GM23338 (cell line): Measurements from ENCODE around the gene MPO. TPM values are rescaled to one million over a fixed set of nuclear protein-coding genes. Genes with fewer than 3 reads are reported as not detected.

Experiments used
- ATAC-seq: fragments of 200-7000 bp; cut with Tn5 transposase; 3 replicates; pipeline ENCODE4 v1.9.1; 2020
- DNase-seq: peaks from one replicate; pipeline ENCODE4 v3.0.0-alpha.2; 2015; ENCODE audit warnings: low spot score
- H2AFZ ChIP-seq: fragments of 200-600 bp; sonication (generic); 2 replicates; pipeline ENCODE4 v1.8.0; 2016; ENCODE audit warnings: antibody characterized with exemption, mild to moderate bottlenecking, moderate library complexity
- H3F3A ChIP-seq: fragments of 200-600 bp; sonication (generic); replicated peaks from 2 replicates; pipeline ENCODE4 v1.8.0; 2017; ENCODE audit warnings: antibody characterized with exemption, mixed run types, low read depth
- H3K27ac ChIP-seq: fragments of 200-600 bp; sonication (generic); 2 replicates; pipeline ENCODE4 v1.6.1; 2016; ENCODE audit warnings: low read depth
- H3K27me3 ChIP-seq: fragments of 200-600 bp; sonication (generic); 2 replicates; pipeline ENCODE4 v1.8.0; 2016; ENCODE audit warnings: mild to moderate bottlenecking, mixed run types, moderate library complexity; ENCODE audit not compliant: insufficient read depth
- H3K36me3 ChIP-seq: fragments of 200-600 bp; sonication (generic); 2 replicates; pipeline ENCODE4 v1.8.0; 2016; ENCODE audit warnings: mild to moderate bottlenecking; ENCODE audit not compliant: insufficient read depth
- H3K4me1 ChIP-seq: fragments of 200-600 bp; sonication (generic); 2 replicates; pipeline ENCODE4 v1.8.0; 2016; ENCODE audit warnings: mild to moderate bottlenecking, moderate library complexity; ENCODE audit not compliant: insufficient read depth
- H3K4me2 ChIP-seq: fragments of 200-600 bp; sonication (generic); 2 replicates; pipeline ENCODE4 v1.7.1; 2017; ENCODE audit warnings: mixed run types
- H3K4me3 ChIP-seq: fragments of 200-600 bp; sonication (generic); 2 replicates; pipeline ENCODE4 v1.6.1; 2016; ENCODE audit warnings: mixed run types
- H3K79me2 ChIP-seq: fragments of 200-600 bp; sonication (generic); replicated peaks from 2 replicates; pipeline ENCODE4 v1.8.0; 2017; ENCODE audit warnings: mild to moderate bottlenecking; ENCODE audit not compliant: insufficient read depth
- H3K9me2 ChIP-seq: fragments of 200-600 bp; sonication (generic); 2 replicates; pipeline ENCODE4 v1.8.0; 2017; ENCODE audit not compliant: insufficient read depth
- H4K20me1 ChIP-seq: fragments of 200-600 bp; sonication (generic); replicated peaks from 2 replicates; pipeline ENCODE4 v1.8.0; 2017; ENCODE audit warnings: mild to moderate bottlenecking; ENCODE audit not compliant: insufficient read depth
- H3K27ac Mint-ChIP-seq: 2 replicates; pipeline ENCODE4 v1.8.0; 2020; ENCODE audit warnings: inconsistent platforms, mild to moderate bottlenecking, moderate library complexity, mixed read lengths
- H3K27me3 Mint-ChIP-seq: 3 replicates; pipeline ENCODE4 v1.8.0; 2022; ENCODE audit warnings: low read depth, mild to moderate bottlenecking, moderate library complexity, mixed read lengths, inconsistent platforms; ENCODE audit not compliant: insufficient read depth, poor library complexity
- H3K36me3 Mint-ChIP-seq: 3 replicates; pipeline ENCODE4 v1.8.0; 2021; ENCODE audit warnings: low read depth, mild to moderate bottlenecking, inconsistent platforms, moderate library complexity, mixed read lengths
- H3K4me1 Mint-ChIP-seq: 3 replicates; pipeline ENCODE4 v1.8.0; 2020; ENCODE audit warnings: mild to moderate bottlenecking, inconsistent platforms, mixed read lengths
- H3K4me3 Mint-ChIP-seq: 3 replicates; pipeline ENCODE4 v1.8.0; 2021; ENCODE audit warnings: moderate library complexity, mild to moderate bottlenecking, inconsistent platforms, mixed read lengths
- H3K9me3 Mint-ChIP-seq: 3 replicates; pipeline ENCODE4 v1.8.0; 2020; ENCODE audit warnings: moderate library complexity, mild to moderate bottlenecking, inconsistent platforms, mixed read lengths
- CREB1 ChIP-seq: fragments of 250-450 bp; sonication (Bioruptor Pico); IDR thresholded peaks from 2 replicates; pipeline ENCODE4 v1.5.0; 2020; ENCODE audit warnings: low read depth, mild to moderate bottlenecking, moderate library complexity
- EZH2 ChIP-seq: fragments of 200-600 bp; sonication (generic); IDR thresholded peaks from one replicate; pipeline ENCODE4 v1.8.0; 2017; ENCODE audit warnings: antibody characterized with exemption, mild to moderate bottlenecking, low read depth; ENCODE audit not compliant: unreplicated experiment
- EZH2phosphoT487 ChIP-seq: fragments of 200-600 bp; sonication (generic); IDR thresholded peaks from one replicate; pipeline ENCODE4 v1.8.1; 2018; ENCODE audit warnings: antibody characterized with exemption; ENCODE audit not compliant: unreplicated experiment
- JUNB ChIP-seq: IDR thresholded peaks from one replicate; pipeline ENCODE4 v1.6.1; 2016; ENCODE audit warnings: antibody characterized with exemption; ENCODE audit not compliant: unreplicated experiment
- NANOG ChIP-seq: IDR thresholded peaks from 2 replicates; pipeline ENCODE4 v1.6.1; 2016; ENCODE audit warnings: antibody characterized with exemption, borderline replicate concordance
- POLR2AphosphoS5 ChIP-seq: IDR thresholded peaks from 2 replicates; pipeline ENCODE4 v1.6.1; 2016; ENCODE audit warnings: antibody characterized with exemption, low read depth
- STAT1 ChIP-seq: IDR thresholded peaks from one replicate; pipeline ENCODE4 v1.6.1; 2016; ENCODE audit warnings: antibody characterized with exemption; ENCODE audit not compliant: unreplicated experiment
- ZNF114 ChIP-seq: fragments of 250-450 bp; sonication (Bioruptor Pico); IDR thresholded peaks from 2 replicates; pipeline ENCODE4 v1.5.0; 2020; ENCODE audit warnings: mild to moderate bottlenecking, moderate library complexity
- ZNF331 ChIP-seq: fragments of 250-450 bp; sonication (Bioruptor Pico); IDR thresholded peaks from 2 replicates; pipeline ENCODE4 v1.5.0; 2020; ENCODE audit warnings: low read depth, mild to moderate bottlenecking, moderate library complexity
- polyA plus RNA-seq: library from polyadenylated mRNA; unstranded; fragments of >200 nt; fragmentation: Nextera tagmentation; extraction: Ambion mirVana; gene quantifications from 2 replicates; pipeline ENCODE4 v1.2.1, GENCODE V29; 2016
- total RNA-seq: library from RNA; depleted of rRNA; stranded (reverse); fragments of >200 nt; shearing (Covaris generic); gene quantifications from 2 replicates; pipeline ENCODE4 v1.2.3, GENCODE V29; 2014
- TF ChIP-seq, protein P1 (sequence below): fragments of 250-450 bp; sonication (Bioruptor Pico); IDR thresholded peaks from 2 replicates; pipeline ENCODE4 v1.5.0; 2020; ENCODE audit warnings: mild to moderate bottlenecking, moderate library complexity
- TF ChIP-seq, protein P2 (sequence below): IDR thresholded peaks from one replicate; pipeline ENCODE4 v1.6.1; 2018; ENCODE audit warnings: antibody characterized with exemption; ENCODE audit not compliant: unreplicated experiment
- TF ChIP-seq, protein P3 (sequence below), 2 experiments: fragments of 200-600 bp in 1 of 2; sonication (generic) in 1 of 2; conservative IDR thresholded peaks; 2 replicates each; pipeline versions ENCODE4 v1.5.1 to v1.6.1; 2016 to 2017; ENCODE audit warnings: antibody characterized with exemption in 2 of 2, low read depth in 2 of 2, mild to moderate bottlenecking in 2 of 2, moderate library complexity in 1 of 2
- TF ChIP-seq, protein P4 (sequence below): IDR thresholded peaks from 2 replicates; pipeline ENCODE4 v1.6.1; 2016; ENCODE audit warnings: antibody characterized with exemption

The MPO gene
- total and polyA plus RNA-seq, 2 experiments from 2014 or later: 0.08 TPM; not detected in 1

DNA sequence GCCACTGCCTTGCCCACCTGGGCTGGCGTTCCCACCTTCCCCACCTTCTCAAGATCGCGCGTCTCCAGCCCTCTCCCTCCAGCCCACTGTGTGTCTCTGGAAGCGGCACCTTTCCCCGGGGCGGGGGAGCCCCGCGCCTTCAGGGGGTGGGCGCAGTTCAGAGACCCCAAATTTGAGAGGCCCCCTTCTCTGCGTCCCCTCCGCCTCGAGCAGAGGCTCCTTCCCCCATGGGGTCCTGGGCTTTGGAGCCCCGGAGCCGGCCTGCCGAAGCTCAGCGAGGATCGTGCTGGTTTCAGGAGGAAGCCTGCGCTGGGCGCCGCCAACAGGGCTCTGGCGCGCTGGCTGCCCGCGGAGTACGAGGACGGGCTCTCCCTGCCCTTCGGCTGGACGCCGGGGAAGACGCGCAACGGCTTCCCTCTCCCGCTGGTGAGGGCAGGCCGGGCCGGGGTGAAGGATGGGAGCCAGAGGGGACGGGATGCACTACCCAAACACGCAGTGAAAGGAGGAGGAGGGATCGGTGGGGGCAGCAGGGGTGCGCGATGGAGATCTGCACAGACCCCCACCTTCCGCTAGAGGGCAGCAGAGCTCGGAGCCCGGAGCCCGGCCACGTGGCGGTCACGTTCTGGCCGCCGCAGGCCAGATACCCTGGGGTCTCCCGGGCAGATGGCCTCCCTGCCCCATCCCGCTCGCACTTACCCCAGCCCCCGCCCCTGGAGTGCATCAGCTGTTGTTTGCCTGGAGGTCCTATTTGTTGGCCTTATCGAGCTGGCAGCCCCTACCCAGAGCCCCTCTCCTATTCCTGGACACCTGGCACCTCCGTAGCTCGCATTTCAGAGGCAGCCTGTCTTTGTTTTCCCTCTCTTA is 31.2 kb downstream of the MPO start:
- Histone ChIP-seq H3K4me2 (peak overlapping the region; percentile 89), H4K20me1 (no peaks in the 10 kb centered on the region), H3K36me3 (no peaks in the 10 kb centered on the region), H3K9me2 (0 out of 2 replicates have a peak, but pooled peaks cover 4% of the 10 kb centered on the region), H2AFZ (peak overlapping the region; percentile 99), H3K27ac (no peak overlapping the region), H3K4me1 (peaks cover 10% of the 10 kb centered on the region; the same call in 1 of the 2 replicates), H3K79me2 (no peaks in the 10 kb centered on the region), H3K27me3 (peaks cover 82% of the 10 kb centered on the region), H3K4me3 (peak overlapping the region; percentile 61), H3F3A (no peaks in the 10 kb centered on the region)
- H3K4me3 Mint-ChIP-seq: peak overlapping the region; percentile 64
- peak; percentile 89 for ATAC-seq
- peak; percentile 79 for DNase-seq
- no peak overlapping the region for H3K27ac Mint-ChIP-seq
- H3K27me3 Mint-ChIP-seq: peaks cover 65% of the 10 kb centered on the region
- peaks cover 8% of the 10 kb centered on the region for H3K36me3 Mint-ChIP-seq
- peaks cover 16% of the 10 kb centered on the region for H3K4me1 Mint-ChIP-seq
- TF ChIP-seq EZH2 (peak; percentile 18), STAT1 (no peak), NANOG (no peak), CREB1 (CRISPR knock-in tag) (peak; percentile 43), JUNB (no peak), ZNF331 (CRISPR knock-in tag) (no peak), ZNF114 (CRISPR knock-in tag) (no peak), POLR2AphosphoS5 (no peak), EZH2phosphoT487 (no peak)
- TF ChIP-seq, protein P1, sequence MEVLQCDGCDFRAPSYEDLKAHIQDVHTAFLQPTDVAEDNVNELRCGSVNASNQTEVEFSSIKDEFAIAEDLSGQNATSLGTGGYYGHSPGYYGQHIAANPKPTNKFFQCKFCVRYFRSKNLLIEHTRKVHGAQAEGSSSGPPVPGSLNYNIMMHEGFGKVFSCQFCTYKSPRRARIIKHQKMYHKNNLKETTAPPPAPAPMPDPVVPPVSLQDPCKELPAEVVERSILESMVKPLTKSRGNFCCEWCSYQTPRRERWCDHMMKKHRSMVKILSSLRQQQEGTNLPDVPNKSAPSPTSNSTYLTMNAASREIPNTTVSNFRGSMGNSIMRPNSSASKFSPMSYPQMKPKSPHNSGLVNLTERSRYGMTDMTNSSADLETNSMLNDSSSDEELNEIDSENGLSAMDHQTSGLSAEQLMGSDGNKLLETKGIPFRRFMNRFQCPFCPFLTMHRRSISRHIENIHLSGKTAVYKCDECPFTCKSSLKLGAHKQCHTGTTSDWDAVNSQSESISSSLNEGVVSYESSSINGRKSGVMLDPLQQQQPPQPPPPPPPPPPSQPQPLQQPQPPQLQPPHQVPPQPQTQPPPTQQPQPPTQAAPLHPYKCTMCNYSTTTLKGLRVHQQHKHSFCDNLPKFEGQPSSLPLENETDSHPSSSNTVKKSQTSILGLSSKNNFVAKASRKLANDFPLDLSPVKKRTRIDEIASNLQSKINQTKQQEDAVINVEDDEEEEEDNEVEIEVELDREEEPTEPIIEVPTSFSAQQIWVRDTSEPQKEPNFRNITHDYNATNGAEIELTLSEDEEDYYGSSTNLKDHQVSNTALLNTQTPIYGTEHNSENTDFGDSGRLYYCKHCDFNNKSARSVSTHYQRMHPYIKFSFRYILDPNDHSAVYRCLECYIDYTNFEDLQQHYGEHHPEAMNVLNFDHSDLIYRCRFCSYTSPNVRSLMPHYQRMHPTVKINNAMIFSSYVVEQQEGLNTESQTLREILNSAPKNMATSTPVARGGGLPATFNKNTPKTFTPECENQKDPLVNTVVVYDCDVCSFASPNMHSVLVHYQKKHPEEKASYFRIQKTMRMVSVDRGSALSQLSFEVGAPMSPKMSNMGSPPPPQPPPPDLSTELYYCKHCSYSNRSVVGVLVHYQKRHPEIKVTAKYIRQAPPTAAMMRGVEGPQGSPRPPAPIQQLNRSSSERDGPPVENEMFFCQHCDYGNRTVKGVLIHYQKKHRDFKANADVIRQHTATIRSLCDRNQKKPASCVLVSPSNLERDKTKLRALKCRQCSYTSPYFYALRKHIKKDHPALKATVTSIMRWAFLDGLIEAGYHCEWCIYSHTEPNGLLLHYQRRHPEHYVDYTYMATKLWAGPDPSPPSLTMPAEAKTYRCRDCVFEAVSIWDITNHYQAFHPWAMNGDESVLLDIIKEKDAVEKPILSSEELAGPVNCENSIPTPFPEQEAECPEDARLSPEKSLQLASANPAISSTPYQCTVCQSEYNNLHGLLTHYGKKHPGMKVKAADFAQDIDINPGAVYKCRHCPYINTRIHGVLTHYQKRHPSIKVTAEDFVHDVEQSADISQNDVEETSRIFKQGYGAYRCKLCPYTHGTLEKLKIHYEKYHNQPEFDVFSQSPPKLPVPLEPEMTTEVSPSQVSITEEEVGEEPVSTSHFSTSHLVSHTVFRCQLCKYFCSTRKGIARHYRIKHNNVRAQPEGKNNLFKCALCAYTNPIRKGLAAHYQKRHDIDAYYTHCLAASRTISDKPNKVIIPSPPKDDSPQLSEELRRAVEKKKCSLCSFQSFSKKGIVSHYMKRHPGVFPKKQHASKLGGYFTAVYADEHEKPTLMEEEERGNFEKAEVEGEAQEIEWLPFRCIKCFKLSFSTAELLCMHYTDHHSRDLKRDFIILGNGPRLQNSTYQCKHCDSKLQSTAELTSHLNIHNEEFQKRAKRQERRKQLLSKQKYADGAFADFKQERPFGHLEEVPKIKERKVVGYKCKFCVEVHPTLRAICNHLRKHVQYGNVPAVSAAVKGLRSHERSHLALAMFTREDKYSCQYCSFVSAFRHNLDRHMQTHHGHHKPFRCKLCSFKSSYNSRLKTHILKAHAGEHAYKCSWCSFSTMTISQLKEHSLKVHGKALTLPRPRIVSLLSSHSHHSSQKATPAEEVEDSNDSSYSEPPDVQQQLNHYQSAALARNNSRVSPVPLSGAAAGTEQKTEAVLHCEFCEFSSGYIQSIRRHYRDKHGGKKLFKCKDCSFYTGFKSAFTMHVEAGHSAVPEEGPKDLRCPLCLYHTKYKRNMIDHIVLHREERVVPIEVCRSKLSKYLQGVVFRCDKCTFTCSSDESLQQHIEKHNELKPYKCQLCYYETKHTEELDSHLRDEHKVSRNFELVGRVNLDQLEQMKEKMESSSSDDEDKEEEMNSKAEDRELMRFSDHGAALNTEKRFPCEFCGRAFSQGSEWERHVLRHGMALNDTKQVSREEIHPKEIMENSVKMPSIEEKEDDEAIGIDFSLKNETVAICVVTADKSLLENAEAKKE: no peak
- TF ChIP-seq, protein P2, sequence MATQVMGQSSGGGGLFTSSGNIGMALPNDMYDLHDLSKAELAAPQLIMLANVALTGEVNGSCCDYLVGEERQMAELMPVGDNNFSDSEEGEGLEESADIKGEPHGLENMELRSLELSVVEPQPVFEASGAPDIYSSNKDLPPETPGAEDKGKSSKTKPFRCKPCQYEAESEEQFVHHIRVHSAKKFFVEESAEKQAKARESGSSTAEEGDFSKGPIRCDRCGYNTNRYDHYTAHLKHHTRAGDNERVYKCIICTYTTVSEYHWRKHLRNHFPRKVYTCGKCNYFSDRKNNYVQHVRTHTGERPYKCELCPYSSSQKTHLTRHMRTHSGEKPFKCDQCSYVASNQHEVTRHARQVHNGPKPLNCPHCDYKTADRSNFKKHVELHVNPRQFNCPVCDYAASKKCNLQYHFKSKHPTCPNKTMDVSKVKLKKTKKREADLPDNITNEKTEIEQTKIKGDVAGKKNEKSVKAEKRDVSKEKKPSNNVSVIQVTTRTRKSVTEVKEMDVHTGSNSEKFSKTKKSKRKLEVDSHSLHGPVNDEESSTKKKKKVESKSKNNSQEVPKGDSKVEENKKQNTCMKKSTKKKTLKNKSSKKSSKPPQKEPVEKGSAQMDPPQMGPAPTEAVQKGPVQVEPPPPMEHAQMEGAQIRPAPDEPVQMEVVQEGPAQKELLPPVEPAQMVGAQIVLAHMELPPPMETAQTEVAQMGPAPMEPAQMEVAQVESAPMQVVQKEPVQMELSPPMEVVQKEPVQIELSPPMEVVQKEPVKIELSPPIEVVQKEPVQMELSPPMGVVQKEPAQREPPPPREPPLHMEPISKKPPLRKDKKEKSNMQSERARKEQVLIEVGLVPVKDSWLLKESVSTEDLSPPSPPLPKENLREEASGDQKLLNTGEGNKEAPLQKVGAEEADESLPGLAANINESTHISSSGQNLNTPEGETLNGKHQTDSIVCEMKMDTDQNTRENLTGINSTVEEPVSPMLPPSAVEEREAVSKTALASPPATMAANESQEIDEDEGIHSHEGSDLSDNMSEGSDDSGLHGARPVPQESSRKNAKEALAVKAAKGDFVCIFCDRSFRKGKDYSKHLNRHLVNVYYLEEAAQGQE: no peak
- TF ChIP-seq, protein P3, sequence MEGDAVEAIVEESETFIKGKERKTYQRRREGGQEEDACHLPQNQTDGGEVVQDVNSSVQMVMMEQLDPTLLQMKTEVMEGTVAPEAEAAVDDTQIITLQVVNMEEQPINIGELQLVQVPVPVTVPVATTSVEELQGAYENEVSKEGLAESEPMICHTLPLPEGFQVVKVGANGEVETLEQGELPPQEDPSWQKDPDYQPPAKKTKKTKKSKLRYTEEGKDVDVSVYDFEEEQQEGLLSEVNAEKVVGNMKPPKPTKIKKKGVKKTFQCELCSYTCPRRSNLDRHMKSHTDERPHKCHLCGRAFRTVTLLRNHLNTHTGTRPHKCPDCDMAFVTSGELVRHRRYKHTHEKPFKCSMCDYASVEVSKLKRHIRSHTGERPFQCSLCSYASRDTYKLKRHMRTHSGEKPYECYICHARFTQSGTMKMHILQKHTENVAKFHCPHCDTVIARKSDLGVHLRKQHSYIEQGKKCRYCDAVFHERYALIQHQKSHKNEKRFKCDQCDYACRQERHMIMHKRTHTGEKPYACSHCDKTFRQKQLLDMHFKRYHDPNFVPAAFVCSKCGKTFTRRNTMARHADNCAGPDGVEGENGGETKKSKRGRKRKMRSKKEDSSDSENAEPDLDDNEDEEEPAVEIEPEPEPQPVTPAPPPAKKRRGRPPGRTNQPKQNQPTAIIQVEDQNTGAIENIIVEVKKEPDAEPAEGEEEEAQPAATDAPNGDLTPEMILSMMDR (conservative IDR thresholded peaks at IDR 0.05; ENCODE audit: low read depth in 2 of 2): peak; percentile 76 to 78
- TF ChIP-seq, protein P4, sequence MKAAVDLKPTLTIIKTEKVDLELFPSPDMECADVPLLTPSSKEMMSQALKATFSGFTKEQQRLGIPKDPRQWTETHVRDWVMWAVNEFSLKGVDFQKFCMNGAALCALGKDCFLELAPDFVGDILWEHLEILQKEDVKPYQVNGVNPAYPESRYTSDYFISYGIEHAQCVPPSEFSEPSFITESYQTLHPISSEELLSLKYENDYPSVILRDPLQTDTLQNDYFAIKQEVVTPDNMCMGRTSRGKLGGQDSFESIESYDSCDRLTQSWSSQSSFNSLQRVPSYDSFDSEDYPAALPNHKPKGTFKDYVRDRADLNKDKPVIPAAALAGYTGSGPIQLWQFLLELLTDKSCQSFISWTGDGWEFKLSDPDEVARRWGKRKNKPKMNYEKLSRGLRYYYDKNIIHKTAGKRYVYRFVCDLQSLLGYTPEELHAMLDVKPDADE: no peak
- H3K9me3 Mint-ChIP-seq: peaks cover 12% of the 10 kb centered on the region
